HS-27A (cell line): ENCODE data around the gene ZFYVE28.
"Not testable (repeated sequence)": the region's sequence is repeated elsewhere in the genome, so short reads cannot be mapped to it uniquely, and the experiment has no call there.

ENCODE experiments used
- DNase-seq: peaks from one replicate; pipeline ENCODE4 v3.0.0-alpha.2; 2012; ENCODE audit warnings: low read depth, missing footprints

Gene ZFYVE28

GRCh38 chr4:2390784-2391421, 27.5 kb downstream of the ZFYVE28 start:
- DNase-seq, result no peak

DNA sequence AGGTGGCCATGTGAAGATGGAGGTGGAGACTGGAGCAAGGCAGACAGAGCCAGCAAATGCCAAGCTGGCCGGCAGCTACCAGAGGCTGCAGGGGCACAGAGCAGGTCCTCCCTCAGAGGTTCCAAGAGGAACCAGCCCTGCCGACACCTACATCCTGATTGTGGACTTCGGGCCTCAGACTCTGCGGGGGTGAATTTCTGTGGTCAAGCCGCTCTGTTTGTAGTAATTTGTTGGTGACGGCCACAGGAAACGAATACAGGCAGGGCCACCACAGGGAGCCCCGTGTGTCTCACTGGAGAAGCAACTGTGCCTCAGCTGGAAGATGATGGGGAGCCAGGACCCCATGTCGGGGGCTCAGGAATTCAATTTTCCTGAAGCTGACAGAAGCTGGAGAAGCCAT, 28.3 kb downstream of the ZFYVE28 start:
- DNase-seq, result no peak

DNA sequence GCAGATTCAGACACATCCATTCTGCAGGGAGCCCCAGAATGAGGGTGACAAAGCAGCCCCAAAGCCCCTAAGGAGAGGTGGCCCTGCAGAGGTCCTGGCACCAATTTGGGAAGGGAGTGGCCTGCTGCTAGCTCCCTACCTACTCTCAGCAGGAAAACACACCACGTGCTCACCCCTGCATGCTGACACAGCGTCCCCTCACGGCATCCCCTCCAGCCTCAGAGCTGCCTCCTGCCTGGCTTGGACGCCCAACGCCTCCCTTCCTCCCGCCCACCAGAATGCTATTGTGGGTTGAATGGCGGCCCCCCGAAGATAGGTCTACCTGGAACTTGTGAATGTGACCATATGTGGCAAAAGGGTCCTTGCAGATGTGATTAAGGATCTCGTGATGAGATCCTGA, 28.8 kb downstream of the ZFYVE28 start:
- DNase-seq, result no peak

GRCh38 chr4:2388429-2389182, 29.8 kb downstream of the ZFYVE28 start:
- DNase-seq, result no peak

DNA sequence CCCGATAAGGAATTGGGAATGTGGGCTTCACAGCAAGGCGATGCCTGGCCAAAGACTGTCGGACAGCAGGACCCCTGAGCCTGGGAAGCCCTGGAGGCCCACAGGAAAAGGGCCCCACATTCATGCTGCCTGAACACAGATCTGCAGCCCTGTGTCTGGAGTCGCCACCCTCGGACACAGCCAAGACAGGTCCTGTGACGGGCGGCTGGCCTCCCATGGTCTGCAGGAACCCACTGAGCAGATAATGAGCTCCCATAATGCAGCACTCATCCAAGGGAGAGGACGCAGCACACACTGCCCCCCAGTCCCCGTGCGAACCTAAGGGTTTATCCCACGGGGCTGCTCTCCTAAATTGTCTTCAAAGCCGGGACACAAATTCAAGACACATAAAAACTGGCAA, 30.6 kb downstream of the ZFYVE28 start:
- DNase-seq, result no peak

DNA sequence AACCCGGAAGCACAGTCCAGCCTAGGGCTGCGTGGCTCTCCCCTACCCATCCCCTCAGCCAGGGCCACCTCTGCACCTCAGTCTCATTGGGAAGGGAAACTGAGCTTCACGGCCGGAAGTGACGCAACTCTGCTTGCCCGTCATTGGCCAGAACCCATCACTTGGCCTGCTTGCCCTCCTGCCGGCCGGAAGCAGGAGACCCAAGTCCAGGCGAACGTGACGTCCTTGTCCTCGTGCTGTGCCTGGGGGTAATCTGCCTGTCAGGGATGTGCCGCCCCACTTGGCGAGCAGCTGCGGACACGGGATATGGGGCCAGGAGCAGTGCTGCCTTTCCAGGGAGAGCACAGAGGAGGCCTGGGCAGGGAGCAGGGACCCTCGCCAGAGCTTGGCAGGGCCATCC, 31.2 kb downstream of the ZFYVE28 start:
- no peak for DNase-seq

GRCh38 chr4:2386717-2387116, 31.7 kb downstream of the ZFYVE28 start:
- no peak for DNase-seq

DNA sequence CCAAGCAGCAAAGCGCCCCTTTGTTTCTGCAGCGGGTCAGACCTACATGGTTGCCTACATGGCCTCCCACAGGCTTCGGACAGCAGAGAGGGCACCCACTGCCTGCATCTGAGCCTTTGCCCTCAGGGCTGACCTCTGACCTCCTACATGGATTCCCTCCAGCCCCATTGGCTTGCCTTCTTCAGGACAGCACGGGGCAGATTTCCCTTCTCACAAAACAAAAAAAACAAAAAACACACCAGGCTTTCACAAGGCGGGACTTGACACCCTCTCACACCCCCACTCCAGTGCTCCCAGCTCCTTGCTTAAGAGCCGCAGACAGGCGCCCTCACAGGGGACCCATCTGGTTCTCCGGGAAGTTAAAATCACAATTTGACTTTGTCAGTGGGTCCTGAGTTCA, 32.9 kb downstream of the ZFYVE28 start:
- DNase-seq, result no peak

DNA sequence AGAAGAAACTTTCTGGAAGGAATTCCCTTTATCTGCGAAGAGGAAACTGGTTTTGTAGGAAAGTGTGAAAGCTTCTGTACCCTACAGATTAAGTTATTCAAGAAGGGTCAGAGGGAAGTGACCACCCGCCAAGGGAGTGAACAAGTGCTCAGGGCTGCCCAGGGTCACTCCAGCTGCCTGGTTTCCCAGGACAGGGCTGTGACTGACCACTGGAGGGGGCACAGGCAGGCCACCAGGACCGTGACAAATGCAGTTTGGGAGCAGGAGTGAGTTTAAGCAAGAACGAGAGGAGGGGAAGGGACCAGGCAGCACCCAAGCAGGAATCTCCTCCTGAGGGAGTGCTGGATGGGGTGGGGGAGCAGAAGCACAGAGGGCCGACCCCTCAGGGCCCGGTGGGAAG, 34.2 kb downstream of the ZFYVE28 start:
- no peak for DNase-seq

- DNase-seq, result no peak
Measured at GRCh38 chr4:2383760-2384159, 34.7 kb downstream of the ZFYVE28 start.

GRCh38 chr4:2383220-2383631, 35.2 kb downstream of the ZFYVE28 start:
- not testable (repeated sequence) for DNase-seq

- DNase-seq, result not testable (repeated sequence)
Measured at GRCh38 chr4:2382769-2383202, 35.7 kb downstream of the ZFYVE28 start.

GRCh38 chr4:2380589-2380988, 37.9 kb downstream of the ZFYVE28 start:
- DNase-seq, result not testable (repeated sequence)

GRCh38 chr4:2378898-2379297, 39.5 kb downstream of the ZFYVE28 start:
- DNase-seq, result no peak

- DNase-seq, result no peak
Measured at GRCh38 chr4:2378401-2378800, 40.0 kb downstream of the ZFYVE28 start.

DNA sequence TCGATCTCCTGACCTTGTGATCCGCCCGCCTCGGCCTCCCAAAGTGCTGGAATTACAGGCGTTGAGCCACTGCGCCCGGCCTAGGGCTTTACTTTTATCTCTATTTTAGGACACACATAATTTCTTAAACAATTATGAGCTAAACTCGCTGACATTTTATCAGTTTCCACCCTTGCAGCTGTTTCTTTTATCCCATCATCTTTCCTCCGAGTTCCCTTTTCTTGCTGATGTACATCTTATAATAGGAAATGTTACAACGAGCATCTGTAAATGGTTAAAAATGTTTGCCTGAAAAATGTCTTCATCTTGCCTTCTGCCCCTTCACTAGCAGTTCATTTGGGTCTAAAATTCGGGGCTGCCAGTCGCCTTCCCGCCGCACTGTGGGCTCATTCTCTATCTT, 41.2 kb downstream of the ZFYVE28 start:
- DNase-seq, result no peak

DNA sequence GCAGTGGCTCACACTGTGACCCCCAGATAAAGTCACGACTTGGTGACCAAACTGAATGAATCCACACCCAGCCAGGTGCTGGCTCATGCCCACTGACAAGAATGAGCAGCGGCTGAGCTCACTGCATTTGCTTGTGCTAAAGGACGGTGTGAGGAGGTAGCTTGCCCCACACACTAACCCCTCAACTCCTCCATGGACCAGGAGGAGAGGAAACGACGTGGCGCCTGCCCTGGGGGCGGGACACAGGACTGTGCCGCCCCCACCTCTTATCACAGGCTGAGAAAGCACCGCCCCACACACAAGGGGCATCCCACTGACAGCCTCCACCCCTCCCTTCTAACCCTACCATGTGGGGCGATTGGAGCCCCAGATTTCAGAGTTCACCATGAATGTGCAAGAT, 43.0 kb downstream of the ZFYVE28 start:
- no peak for DNase-seq

- DNase-seq, result no peak
Measured at GRCh38 chr4:2373532-2373931, 44.9 kb downstream of the ZFYVE28 start.

DNA sequence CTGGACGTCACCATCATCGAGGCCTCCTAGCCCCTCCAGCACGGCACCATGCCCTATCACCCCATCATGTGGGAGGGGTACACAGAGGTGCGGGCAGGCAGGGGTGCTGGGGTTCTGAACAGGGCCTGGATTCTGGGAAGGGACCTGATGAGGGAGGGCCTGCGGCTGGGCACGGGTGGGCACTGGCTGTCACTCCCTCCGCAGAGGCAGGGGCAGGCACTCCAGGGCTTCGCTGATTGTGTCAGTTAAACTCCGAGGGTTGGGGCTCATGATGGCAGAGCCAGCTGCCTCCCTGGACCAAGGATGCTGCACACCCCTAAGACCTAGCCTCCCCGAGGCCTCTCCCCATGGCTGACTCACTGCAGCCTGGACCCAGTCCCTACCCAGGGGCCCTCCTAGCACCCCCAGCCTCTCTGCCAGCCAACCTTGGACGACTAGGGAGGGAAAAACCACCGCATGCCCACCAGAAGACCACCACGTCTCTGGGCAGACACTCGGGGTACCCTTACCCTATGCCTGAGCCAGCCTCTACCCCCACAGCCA, 45.9 kb downstream of the ZFYVE28 start:
- DNase-seq, result no peak

DNA sequence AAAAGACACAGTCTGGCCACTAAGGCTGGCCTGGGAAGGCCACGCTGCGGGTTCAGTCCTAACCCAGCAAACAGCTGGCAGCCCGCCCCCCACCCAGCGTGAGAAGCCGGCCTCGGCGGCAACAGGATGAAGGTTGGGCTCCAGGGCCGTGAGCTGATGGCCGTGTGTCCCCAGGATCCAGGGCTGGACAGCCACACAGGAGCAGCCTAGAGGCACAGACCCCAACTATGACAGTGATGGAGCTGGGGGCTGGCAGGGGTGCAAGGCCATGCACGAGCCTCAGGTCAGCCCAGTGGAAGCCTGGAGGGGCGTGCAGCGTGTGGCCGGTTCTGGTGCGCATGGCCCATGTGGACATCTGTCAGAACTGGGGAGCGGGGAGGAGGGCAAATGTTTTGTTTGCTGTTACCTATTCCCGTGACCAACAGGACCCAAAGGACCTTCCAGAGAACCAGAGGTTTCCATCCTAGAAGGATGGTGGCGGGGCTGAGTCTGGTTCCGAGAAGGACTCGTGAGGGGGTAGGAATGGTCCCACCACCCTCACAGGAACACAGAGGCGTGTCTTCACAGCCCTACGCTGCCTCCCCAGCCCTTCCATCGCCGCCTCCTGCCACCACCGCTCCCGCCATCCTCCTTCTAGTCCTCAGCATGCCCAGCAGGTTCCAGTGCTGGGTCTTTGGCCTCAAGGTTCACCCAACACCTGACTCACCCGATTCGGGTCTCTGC, 46.5 kb downstream of the ZFYVE28 start:
- no peak for DNase-seq

GRCh38 chr4:2370597-2371320, 47.7 kb downstream of the ZFYVE28 start:
- no peak for DNase-seq
